GM19452 (cell line): ENCODE measurements around the gene OPRM1.

Source experiments
- ATAC-seq: cut with Tn5 transposase; IDR thresholded peaks from one replicate; pipeline ENCODE4 v1.9.1; 2021; ENCODE audit not compliant: unreplicated experiment

Gene OPRM1

GRCh38 chr6:154080461-154081189, 41.6 kb downstream of the OPRM1 start:
- no peak for ATAC-seq

- no peak for ATAC-seq
Measured at GRCh38 chr6:154086510-154086909, 47.5 kb downstream of the OPRM1 start.

GRCh38 chr6:154092326-154092962, 53.4 kb downstream of the OPRM1 start:
- ATAC-seq, result no peak

- ATAC-seq, result no peak
Measured at GRCh38 chr6:154093231-154094044, 54.4 kb downstream of the OPRM1 start.

- no peak for ATAC-seq
Measured at GRCh38 chr6:154095571-154095970, 56.5 kb downstream of the OPRM1 start.

GRCh38 chr6:154096316-154096715, 57.3 kb downstream of the OPRM1 start:
- no peak for ATAC-seq

- ATAC-seq, result no peak
Measured at GRCh38 chr6:154096834-154097233, 57.8 kb downstream of the OPRM1 start.

GRCh38 chr6:154099211-154099610, 60.2 kb downstream of the OPRM1 start:
- no peak for ATAC-seq

- ATAC-seq, result no peak
Measured at GRCh38 chr6:154106251-154106650, 67.2 kb downstream of the OPRM1 start.

- no peak for ATAC-seq
Measured at GRCh38 chr6:154111025-154111424, 72.0 kb downstream of the OPRM1 start.

GRCh38 chr6:154112181-154112809, 73.3 kb downstream of the OPRM1 start:
- ATAC-seq, result no peak

- ATAC-seq, result no peak
Measured at GRCh38 chr6:154113392-154113791, 74.4 kb downstream of the OPRM1 start.

GRCh38 chr6:154117485-154117884, 78.4 kb downstream of the OPRM1 start:
- ATAC-seq, result no peak

- no peak for ATAC-seq
Measured at GRCh38 chr6:154122195-154122925, 83.3 kb downstream of the OPRM1 start.

- ATAC-seq, result no peak
Measured at GRCh38 chr6:154123155-154123956, 84.3 kb downstream of the OPRM1 start.

- no peak for ATAC-seq
Measured at GRCh38 chr6:154125421-154125820, 86.4 kb downstream of the OPRM1 start.

GRCh38 chr6:154127657-154128056, 88.6 kb downstream of the OPRM1 start:
- no peak for ATAC-seq

GRCh38 chr6:154134471-154135147, 95.6 kb downstream of the OPRM1 start:
- no peak for ATAC-seq

- no peak for ATAC-seq
Measured at GRCh38 chr6:154138793-154139192, 99.8 kb downstream of the OPRM1 start.
